ENCODE data around the gene TNFRSF21.

DNA sequence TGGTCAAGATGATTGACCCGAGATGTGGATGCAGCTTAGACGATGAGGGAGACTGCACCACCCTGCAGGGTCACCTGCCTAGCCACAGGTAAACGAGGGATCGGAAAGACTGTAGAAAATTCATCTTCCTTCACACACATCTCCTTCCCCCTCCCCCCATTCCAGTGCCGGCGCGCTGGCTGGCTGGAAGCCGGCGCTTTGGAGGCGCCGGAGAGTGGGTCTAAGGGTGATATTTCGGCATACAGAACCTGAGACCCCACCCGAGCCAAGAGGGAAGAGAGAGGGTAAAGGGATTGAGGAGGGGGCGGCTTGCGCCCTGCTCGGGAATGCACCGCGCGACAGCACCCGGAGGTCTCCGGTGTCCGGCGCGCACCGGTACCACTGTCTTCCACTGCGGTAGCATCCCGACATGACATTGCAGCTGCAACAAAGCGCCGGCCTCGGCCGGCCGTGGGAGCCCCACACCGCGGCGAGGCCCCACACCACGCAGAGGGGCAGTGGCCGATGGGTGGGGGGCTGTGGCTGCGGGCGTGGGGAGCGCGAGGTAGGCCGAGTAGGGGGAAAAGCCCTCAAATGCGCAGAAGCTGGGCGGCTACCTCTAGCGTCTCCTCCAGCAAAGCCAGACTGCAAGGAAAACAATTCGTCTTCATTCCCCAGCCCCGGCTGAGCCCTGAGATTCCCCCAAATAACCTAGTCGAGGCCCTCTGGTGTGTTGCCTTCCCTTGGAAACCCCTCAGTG is 984 bp downstream of the TNFRSF21 start:
- TF ChIP-seq POLR2A (IDR thresholded peaks at IDR 0.05; ENCODE audit: low read depth, low read length) (no peak), TAF1 (IDR thresholded peaks at IDR 0.05; ENCODE audit: borderline replicate concordance, low read depth, low read length) (no peak)

All from GM12892 (cell line).